ENCODE measurements around the gene ACOXL.

Gene ACOXL

DNA sequence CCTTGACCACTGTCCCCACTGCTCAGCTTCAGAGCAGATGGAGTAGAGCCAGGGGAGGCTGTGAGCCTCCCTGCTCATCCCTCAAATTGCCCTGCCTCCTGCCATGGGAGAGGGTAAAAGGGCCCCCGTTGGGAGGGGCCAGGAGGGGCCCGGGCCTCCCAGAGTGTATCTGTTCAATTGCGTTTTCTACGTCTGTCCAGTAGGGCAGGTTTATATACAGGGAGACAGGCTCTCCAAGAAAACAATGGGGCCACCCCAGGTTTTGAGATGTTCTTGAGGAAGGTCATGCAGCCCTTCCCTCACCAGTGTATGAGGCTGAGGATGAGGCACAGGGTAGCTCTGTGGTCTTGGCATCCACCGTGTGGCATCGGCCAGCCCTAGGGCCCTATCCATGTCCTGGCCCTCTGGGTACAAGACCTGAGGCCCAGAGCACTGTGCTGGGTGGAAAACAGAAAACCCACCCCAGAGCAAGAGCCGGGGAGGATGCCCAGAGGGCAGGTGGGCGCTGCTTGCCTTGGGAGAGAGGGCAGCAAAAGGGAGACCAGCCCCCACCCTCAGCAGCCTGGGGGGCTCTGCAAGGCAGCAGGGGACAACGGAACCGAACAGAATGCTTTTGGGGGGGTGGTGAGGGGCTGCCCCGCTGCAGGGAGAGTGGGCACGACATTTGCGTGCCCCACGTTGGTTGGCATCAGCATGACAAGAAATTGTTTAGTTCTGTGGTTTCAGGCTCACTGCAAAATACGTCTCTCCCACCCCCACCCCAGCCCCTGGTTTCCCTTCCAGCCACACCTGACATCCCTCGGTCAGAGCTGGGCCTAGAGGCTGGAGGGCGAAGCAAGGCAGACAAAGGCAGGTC lies 141.5 kb downstream of the ACOXL start:
- DNase-seq (ENCODE audit: low read depth in 3 of 3, low spot score in 1 of 3): no peak

- no peak for DNase-seq (ENCODE audit: low read depth in 3 of 3, low spot score in 1 of 3)
Measured at GRCh38 chr2:110874453-110875383, 142.3 kb downstream of the ACOXL start.

GRCh38 chr2:110875384-110875725 lies 143.0 kb downstream of the ACOXL start:
- no peak for DNase-seq (ENCODE audit: low read depth in 3 of 3, low spot score in 1 of 3)

- DNase-seq (ENCODE audit: low read depth in 3 of 3, low spot score in 1 of 3): no peak
Measured at GRCh38 chr2:110876167-110876999, 144.0 kb downstream of the ACOXL start.

GRCh38 chr2:110877031-110877827 lies 144.9 kb downstream of the ACOXL start:
- no peak for DNase-seq (ENCODE audit: low read depth in 3 of 3, low spot score in 1 of 3)

DNA sequence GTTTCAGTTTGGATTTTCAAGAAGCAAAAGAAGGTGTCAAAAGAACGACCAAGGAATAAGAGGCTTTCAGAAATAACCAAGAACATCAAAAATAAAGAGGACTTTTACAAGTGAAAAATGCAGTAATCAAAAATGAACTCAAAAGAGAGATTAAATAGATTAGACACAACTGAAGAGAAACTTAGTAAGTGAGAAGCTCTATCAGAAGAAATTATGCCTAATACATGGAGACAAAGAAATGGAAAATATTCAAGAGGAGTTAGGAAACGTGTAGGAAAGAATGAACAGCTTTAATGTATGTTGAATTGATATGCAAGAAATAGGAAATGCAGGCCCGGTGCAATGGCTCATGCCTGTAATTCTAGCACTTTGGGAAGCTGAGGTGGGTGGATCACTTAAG lies 145.8 kb downstream of the ACOXL start:
- no peak for DNase-seq (ENCODE audit: low read depth in 3 of 3, low spot score in 1 of 3)

- no peak for DNase-seq (ENCODE audit: low read depth in 3 of 3, low spot score in 1 of 3)
Measured at GRCh38 chr2:110881908-110882307, 149.5 kb downstream of the ACOXL start.

- no peak for DNase-seq (ENCODE audit: low read depth in 3 of 3, low spot score in 1 of 3)
Measured at GRCh38 chr2:110883406-110883805, 151.0 kb downstream of the ACOXL start.

DNA sequence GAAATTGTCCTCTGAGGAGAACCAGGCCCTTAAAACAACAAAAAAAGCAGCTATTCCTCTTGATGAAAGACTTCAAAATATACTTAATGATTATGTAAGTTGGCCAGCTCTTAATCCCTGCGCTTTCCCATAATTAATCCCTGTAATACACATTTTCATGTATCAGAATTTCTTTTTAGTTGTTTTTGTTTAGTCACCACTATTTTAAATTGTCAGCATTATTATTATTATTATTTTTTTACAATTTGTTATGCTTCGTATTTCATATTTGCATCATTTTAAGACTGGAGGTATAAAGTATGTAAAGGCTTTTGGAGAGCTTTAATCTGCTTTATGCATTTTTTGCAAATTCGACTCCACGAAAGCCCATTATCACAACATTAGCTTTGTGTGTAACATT lies 152.9 kb downstream of the ACOXL start:
- DNase-seq (ENCODE audit: low read depth in 3 of 3, low spot score in 1 of 3): no peak

- no peak for DNase-seq (ENCODE audit: low read depth in 3 of 3, low spot score in 1 of 3)
Measured at GRCh38 chr2:110886826-110887573, 154.6 kb downstream of the ACOXL start.

GRCh38 chr2:110888411-110888810 lies 156.0 kb downstream of the ACOXL start:
- DNase-seq (ENCODE audit: low read depth in 3 of 3, low spot score in 1 of 3): no peak

GRCh38 chr2:110891626-110892025 lies 159.3 kb downstream of the ACOXL start:
- DNase-seq (ENCODE audit: low read depth in 3 of 3, low spot score in 1 of 3): no peak

DNA sequence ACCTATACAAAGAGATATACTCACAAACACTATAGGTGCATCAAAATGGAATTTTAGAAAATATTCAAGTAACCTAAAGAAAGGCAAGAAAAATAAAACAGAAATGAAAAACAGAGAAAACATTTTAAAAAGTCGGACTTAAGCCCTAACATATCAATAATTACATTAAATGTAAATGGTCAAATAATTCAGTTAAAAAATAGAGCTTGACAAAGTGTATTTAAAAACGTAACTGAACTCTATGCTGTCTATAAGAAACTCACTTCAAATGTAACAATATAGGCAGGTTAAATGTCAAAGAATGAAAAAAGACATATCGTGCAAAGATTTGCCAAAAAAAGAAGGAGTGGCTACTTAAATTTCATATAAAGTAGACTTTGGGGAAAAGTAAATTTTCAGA lies 163.9 kb downstream of the ACOXL start:
- no peak for DNase-seq (ENCODE audit: low read depth in 3 of 3, low spot score in 1 of 3)

DNA sequence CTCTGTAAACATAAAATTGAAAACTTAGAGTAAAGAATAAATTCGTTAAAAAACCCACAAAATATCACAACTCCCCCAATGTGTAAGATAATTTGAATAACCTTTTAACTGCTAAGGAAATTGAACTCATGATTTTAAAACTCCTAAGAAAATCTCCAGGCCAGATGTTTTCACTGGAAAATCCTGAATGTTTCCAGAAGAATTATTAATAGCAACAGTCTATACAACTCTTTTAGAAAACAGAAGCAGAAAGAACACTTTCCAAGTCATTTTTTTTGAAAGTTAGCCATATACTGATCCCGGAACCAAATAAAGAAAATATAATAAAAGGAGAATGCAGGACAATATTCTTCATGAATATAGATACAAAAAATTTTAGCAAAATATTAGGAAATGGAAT lies 165.6 kb downstream of the ACOXL start:
- DNase-seq (ENCODE audit: low read depth in 3 of 3, low spot score in 1 of 3): no peak

DNA sequence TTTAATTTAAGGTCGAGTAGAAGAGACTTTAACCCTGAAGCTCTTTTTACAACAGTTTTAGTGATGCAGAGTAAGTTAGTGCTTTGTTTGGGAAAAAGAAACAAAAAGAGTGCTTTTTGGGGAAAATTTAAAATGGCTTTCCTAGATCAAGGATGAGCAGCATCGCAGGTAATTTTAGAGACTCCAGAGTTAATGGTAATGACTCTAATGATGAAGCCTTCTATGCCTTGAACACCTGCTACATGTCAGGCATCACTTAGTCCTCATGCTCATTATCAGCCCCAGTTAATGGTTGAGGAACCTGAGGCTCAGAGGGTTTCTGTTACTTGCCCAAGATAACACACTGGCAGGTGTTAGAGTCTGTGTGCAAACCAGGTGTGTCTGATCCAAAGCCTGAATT lies 167.8 kb downstream of the ACOXL start:
- DNase-seq (ENCODE audit: low read depth in 3 of 3, low spot score in 1 of 3): no peak

GRCh38 chr2:110903548-110903947 lies 171.2 kb downstream of the ACOXL start:
- no peak for DNase-seq (ENCODE audit: low read depth in 3 of 3, low spot score in 1 of 3)

DNA sequence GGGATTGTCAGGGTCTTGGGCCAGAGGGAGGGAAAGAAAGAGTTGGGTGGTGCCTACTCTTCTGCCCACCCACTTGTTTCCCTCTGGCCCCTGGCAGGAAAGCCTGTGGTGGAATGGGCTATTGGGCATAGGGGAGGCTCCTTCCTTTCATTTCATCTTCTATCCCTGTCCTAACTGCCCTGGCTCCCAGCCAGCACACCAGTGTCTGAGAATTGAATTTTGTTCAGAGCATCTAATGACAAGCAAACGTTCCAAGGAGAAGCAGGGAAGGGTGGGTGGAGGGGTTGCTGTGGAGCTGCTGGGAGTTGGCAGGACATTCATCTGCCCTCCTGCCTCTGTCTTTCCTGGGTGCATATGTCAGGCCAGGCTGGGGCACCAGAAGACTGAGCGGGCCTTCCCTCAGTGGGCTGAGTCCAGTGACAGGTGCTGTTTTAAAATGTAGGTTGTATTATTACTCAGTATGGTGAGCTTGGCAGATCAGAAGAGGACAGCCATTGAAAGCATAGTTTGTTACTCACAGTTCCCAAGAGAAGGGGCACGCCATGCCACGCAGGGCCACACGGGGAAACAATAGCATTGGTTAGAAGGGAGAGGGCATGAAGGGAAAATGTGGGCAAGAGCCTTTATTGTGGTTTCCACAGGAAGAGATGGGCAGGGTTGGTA lies 171.9 kb downstream of the ACOXL start:
- no peak for DNase-seq (ENCODE audit: low read depth in 3 of 3, low spot score in 1 of 3)

GRCh38 chr2:110904779-110905148 lies 172.4 kb downstream of the ACOXL start:
- DNase-seq (ENCODE audit: low read depth in 3 of 3, low spot score in 1 of 3): no peak

- DNase-seq (ENCODE audit: low read depth in 3 of 3, low spot score in 1 of 3): no peak
Measured at GRCh38 chr2:110905217-110905616, 172.8 kb downstream of the ACOXL start.

All from stimulated activated CD4-positive, alpha-beta T cell treated with anti-CD3 and anti-CD28 coated beads, TNF-alpha, amount 100 ng/mL, for 1 hour (primary cell).